Liver (tissue), 3 donors: Measurements from ENCODE around the gene TENT4A.

Experiments
- RAD21 ChIP-seq, 2 donors: IDR thresholded peaks; 2 replicates each; pipeline ENCODE4 v1.6.1; 2016; ENCODE audit warnings: antibody characterized with exemption in 2 of 2, mild to moderate bottlenecking in 2 of 2
- TAF1 ChIP-seq: conservative IDR thresholded peaks from 2 replicates; pipeline ENCODE4 v1.6.1; 2016; ENCODE audit warnings: antibody characterized with exemption, mild to moderate bottlenecking
- TF ChIP-seq, protein P1 (sequence below): fragments of 150-350 bp; IDR thresholded peaks from 2 replicates; pipeline ENCODE4 v1.5.1; 2017; ENCODE audit warnings: improper control_type of control experiment, low read depth, low read length; ENCODE audit not compliant: missing input control
- TF ChIP-seq, protein P2 (sequence below): IDR thresholded peaks from 2 replicates; pipeline ENCODE4 v1.6.1; 2016; ENCODE audit warnings: antibody characterized with exemption, mild to moderate bottlenecking
- TF ChIP-seq, protein P3 (sequence below): IDR thresholded peaks from 2 replicates; pipeline ENCODE4 v1.6.1; 2016; ENCODE audit warnings: antibody characterized with exemption
- donor health status: healthy.
- donor health status: healthy.

DNA sequence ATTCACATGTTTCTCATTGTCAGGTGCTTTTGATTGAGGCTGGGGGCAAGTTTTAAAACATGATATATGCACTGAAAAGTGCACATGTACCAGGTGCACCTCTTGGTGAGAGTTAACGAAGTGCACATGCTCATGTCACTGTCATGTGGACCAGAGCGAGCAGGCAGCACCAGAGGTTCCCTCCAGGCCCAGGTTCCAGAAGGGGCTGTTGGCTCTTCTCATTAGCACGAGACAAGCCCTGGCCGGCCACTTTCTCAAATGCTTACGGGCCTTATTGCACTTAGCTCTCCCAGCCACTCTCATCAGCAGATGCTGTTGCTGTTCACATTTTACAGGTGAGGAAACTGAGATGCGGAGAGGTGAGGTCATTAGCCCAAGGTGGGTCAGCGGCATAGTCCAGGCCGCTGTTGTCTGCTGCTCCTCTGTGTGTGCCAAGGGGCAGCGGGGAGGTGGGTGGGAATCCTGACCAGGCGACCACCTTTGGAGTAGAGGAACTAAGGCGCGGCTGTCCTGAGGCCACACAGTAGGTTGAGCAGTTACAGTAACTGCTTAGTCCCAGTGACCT, 27.4 kb downstream of the TENT4A start:
- TF ChIP-seq RAD21 (IDR thresholded peaks at IDR 0.05), result no peak
- TF ChIP-seq, protein P1, sequence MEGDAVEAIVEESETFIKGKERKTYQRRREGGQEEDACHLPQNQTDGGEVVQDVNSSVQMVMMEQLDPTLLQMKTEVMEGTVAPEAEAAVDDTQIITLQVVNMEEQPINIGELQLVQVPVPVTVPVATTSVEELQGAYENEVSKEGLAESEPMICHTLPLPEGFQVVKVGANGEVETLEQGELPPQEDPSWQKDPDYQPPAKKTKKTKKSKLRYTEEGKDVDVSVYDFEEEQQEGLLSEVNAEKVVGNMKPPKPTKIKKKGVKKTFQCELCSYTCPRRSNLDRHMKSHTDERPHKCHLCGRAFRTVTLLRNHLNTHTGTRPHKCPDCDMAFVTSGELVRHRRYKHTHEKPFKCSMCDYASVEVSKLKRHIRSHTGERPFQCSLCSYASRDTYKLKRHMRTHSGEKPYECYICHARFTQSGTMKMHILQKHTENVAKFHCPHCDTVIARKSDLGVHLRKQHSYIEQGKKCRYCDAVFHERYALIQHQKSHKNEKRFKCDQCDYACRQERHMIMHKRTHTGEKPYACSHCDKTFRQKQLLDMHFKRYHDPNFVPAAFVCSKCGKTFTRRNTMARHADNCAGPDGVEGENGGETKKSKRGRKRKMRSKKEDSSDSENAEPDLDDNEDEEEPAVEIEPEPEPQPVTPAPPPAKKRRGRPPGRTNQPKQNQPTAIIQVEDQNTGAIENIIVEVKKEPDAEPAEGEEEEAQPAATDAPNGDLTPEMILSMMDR, result no peak
- TF ChIP-seq, protein P2, sequence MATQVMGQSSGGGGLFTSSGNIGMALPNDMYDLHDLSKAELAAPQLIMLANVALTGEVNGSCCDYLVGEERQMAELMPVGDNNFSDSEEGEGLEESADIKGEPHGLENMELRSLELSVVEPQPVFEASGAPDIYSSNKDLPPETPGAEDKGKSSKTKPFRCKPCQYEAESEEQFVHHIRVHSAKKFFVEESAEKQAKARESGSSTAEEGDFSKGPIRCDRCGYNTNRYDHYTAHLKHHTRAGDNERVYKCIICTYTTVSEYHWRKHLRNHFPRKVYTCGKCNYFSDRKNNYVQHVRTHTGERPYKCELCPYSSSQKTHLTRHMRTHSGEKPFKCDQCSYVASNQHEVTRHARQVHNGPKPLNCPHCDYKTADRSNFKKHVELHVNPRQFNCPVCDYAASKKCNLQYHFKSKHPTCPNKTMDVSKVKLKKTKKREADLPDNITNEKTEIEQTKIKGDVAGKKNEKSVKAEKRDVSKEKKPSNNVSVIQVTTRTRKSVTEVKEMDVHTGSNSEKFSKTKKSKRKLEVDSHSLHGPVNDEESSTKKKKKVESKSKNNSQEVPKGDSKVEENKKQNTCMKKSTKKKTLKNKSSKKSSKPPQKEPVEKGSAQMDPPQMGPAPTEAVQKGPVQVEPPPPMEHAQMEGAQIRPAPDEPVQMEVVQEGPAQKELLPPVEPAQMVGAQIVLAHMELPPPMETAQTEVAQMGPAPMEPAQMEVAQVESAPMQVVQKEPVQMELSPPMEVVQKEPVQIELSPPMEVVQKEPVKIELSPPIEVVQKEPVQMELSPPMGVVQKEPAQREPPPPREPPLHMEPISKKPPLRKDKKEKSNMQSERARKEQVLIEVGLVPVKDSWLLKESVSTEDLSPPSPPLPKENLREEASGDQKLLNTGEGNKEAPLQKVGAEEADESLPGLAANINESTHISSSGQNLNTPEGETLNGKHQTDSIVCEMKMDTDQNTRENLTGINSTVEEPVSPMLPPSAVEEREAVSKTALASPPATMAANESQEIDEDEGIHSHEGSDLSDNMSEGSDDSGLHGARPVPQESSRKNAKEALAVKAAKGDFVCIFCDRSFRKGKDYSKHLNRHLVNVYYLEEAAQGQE, result no peak
- no peak for TF ChIP-seq TAF1
- TF ChIP-seq, protein P3, sequence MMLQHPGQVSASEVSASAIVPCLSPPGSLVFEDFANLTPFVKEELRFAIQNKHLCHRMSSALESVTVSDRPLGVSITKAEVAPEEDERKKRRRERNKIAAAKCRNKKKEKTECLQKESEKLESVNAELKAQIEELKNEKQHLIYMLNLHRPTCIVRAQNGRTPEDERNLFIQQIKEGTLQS, result no peak
